WTC11 (cell line): Measurements from ENCODE around the gene GABARAPL1. TPM values are rescaled to one million over a fixed set of nuclear protein-coding genes. Genes with fewer than 3 reads are reported as not detected.

Source experiments
- ATAC-seq: fragments of 200-7000 bp; cut with Tn5 transposase; 2 replicates; pipeline ENCODE4 v1.10.0; 2021; ENCODE audit warnings: mild to moderate bottlenecking, moderate library complexity
- CTCF ChIA-PET: fragments of 300-600 bp; sonication (Branson Sonifier 250); formaldehyde crosslinking; loops from one replicate; lab custom pipeline; 2021; ENCODE audit warnings: antibody characterized with exemption; lab: Charles Lee
- POLR2A ChIA-PET: fragments of 350-600 bp; sonication (Branson Sonifier 250); formaldehyde crosslinking; loops from one replicate; lab custom pipeline; 2021; ENCODE audit warnings: antibody characterized with exemption; lab: Charles Lee
- DNase-seq: peaks from one replicate; pipeline ENCODE4 v3.0.0; 2021; ENCODE audit warnings: low spot score
- H3K27ac Mint-ChIP-seq: 2 replicates; pipeline ENCODE4 v1.8.0; 2021; ENCODE audit warnings: mixed read lengths
- H3K27me3 Mint-ChIP-seq: 2 replicates; pipeline ENCODE4 v1.8.0; 2021; ENCODE audit warnings: low read depth, mild to moderate bottlenecking, moderate library complexity, mixed read lengths
- H3K36me3 Mint-ChIP-seq: 2 replicates; pipeline ENCODE4 v1.8.0; 2021; ENCODE audit warnings: mixed read lengths
- H3K4me1 Mint-ChIP-seq: 2 replicates; pipeline ENCODE4 v1.8.0; 2022; ENCODE audit warnings: mixed read lengths
- H3K4me3 Mint-ChIP-seq: 2 replicates; pipeline ENCODE4 v1.8.0; 2021; ENCODE audit warnings: mild to moderate bottlenecking, moderate library complexity, mixed read lengths
- H3K9me3 Mint-ChIP-seq: 2 replicates; pipeline ENCODE4 v1.8.0; 2021; ENCODE audit warnings: mixed read lengths
- AFF4 ChIP-seq: sonication (generic); formaldehyde crosslinking; IDR thresholded peaks from 2 replicates; pipeline ENCODE4 v1.8.1; 2023; ENCODE audit warnings: mild to moderate bottlenecking, missing genetic modification reagents, borderline replicate concordance
- ARID4B ChIP-seq: sonication (generic); formaldehyde crosslinking; IDR thresholded peaks from 2 replicates; pipeline ENCODE4 v1.8.0; 2023; ENCODE audit warnings: missing genetic modification reagents, mild to moderate bottlenecking, borderline replicate concordance
- CTCF ChIP-seq: fragments of 200-600 bp; IDR thresholded peaks from 2 replicates; pipeline ENCODE4 v1.8.0; 2022; ENCODE audit warnings: antibody characterized with exemption
- E2F1 ChIP-seq: sonication (generic); formaldehyde crosslinking; IDR thresholded peaks from 2 replicates; pipeline ENCODE4 v1.8.0; 2022; ENCODE audit warnings: mild to moderate bottlenecking, missing genetic modification reagents
- EMX1 ChIP-seq: fragments of 250-450 bp; sonication (Bioruptor Pico); IDR thresholded peaks from 2 replicates; pipeline ENCODE4 v1.8.0; 2021; ENCODE audit warnings: mild to moderate bottlenecking
- ERG ChIP-seq: fragments of 250-450 bp; sonication (Bioruptor Pico); IDR thresholded peaks from 2 replicates; pipeline ENCODE4 v1.8.0; 2021; ENCODE audit warnings: mild to moderate bottlenecking
- MLX ChIP-seq: sonication (generic); formaldehyde crosslinking; IDR thresholded peaks from 2 replicates; pipeline ENCODE4 v1.8.1; 2023; ENCODE audit warnings: mild to moderate bottlenecking, missing genetic modification reagents, moderate library complexity
- NFE2L1 ChIP-seq: sonication (generic); formaldehyde crosslinking; IDR thresholded peaks from 2 replicates; pipeline ENCODE4 v1.8.1; 2023; ENCODE audit warnings: missing genetic modification reagents
- NFYB ChIP-seq: sonication (generic); formaldehyde crosslinking; conservative IDR thresholded peaks from 2 replicates; pipeline ENCODE4 v1.8.0; 2022; ENCODE audit warnings: low read depth, missing genetic modification reagents
- NR1H2 ChIP-seq: sonication (generic); formaldehyde crosslinking; IDR thresholded peaks from 2 replicates; pipeline ENCODE4 v1.9.0; 2021; ENCODE audit warnings: mild to moderate bottlenecking, moderate library complexity, missing genetic modification reagents
- RORB ChIP-seq: fragments of 250-450 bp; sonication (Bioruptor Pico); IDR thresholded peaks from 2 replicates; pipeline ENCODE4 v1.9.0; 2021; ENCODE audit warnings: mild to moderate bottlenecking
- STAT6 ChIP-seq: sonication (generic); formaldehyde crosslinking; conservative IDR thresholded peaks from 2 replicates; pipeline ENCODE4 v1.8.1; 2023; ENCODE audit warnings: mild to moderate bottlenecking, low read depth, missing genetic modification reagents, moderate library complexity
- TEAD4 ChIP-seq: sonication (generic); formaldehyde crosslinking; IDR thresholded peaks from 2 replicates; pipeline ENCODE4 v1.8.0; 2022; ENCODE audit warnings: mild to moderate bottlenecking, missing genetic modification reagents
- ZNF281 ChIP-seq: sonication (generic); formaldehyde crosslinking; IDR thresholded peaks from 2 replicates; pipeline ENCODE4 v1.8.0; 2023; ENCODE audit warnings: mild to moderate bottlenecking, missing genetic modification reagents
- total RNA-seq: library from RNA; stranded (reverse); gene quantifications from 3 replicates; pipeline ENCODE4 v1.2.3, GENCODE V29; 2021

Gene GABARAPL1
- total RNA-seq, 1 experiment from 2014 or later: 85.2 TPM

- TF ChIP-seq ARID4B (CRISPR knock-in tag): no peak
- TF ChIP-seq STAT6 (CRISPR knock-in tag): no peak
- no peak for TF ChIP-seq E2F1 (CRISPR knock-in tag)
- TF ChIP-seq, all 79 proteins: peak for 0
Measured at GRCh38 chr12:10178821-10179220, 33.9 kb upstream of the GABARAPL1 start, which contains the start of gene TMEM52B (continued).

GRCh38 chr12:10179776-10180181 lies 32.9 kb upstream of the GABARAPL1 start:
- no peak for TF ChIP-seq MLX (CRISPR knock-in tag)
- no peak for TF ChIP-seq EMX1
- no peak for TF ChIP-seq TEAD4 (CRISPR knock-in tag)
- no peak for TF ChIP-seq NFE2L1 (CRISPR knock-in tag)
- no peak for TF ChIP-seq ZNF281 (CRISPR knock-in tag)
- no peak for TF ChIP-seq NR1H2
- no peak for TF ChIP-seq ERG
- no peak for TF ChIP-seq RORB (CRISPR knock-in tag)
- TF ChIP-seq AFF4 (CRISPR knock-in tag): no peak
- no peak for TF ChIP-seq CTCF
- no peak for TF ChIP-seq NFYB
- CTCF ChIA-PET: no interaction called here
- H3K9me3 Mint-ChIP-seq: no peaks in the 10 kb centered on the region

More at GRCh38 chr12:10179776-10180181, 32.9 kb upstream of the GABARAPL1 start:
- no peak overlapping the region for H3K27ac Mint-ChIP-seq
- POLR2A ChIA-PET: no interaction called here
- H3K36me3 Mint-ChIP-seq: no peaks in the 10 kb centered on the region
- H3K4me3 Mint-ChIP-seq: no peak overlapping the region
- ATAC-seq (no peak), DNase-seq (no peak)
- H3K27me3 Mint-ChIP-seq: no peaks in the 10 kb centered on the region
- H3K4me1 Mint-ChIP-seq: peaks cover 11% of the 10 kb centered on the region
